H9 (cell line): ENCODE measurements around the gene SFXN2. TPM values are rescaled to one million over a fixed set of nuclear protein-coding genes. Genes with fewer than 3 reads are reported as not detected.
A peak's percentile ranks its signal among the peaks of the same experiment; 100 is the strongest.
"Not testable (repeated sequence)": the region's sequence is repeated elsewhere in the genome, so short reads cannot be mapped to it uniquely, and the experiment has no call there.

ENCODE experiments used
- DNase-seq: peaks from one replicate; pipeline ENCODE4 v3.0.0-alpha.2; 2017
- H2AFZ ChIP-seq: one replicate; pipeline ENCODE4 v1.6.1; 2013; ENCODE audit warnings: mild to moderate bottlenecking, low read length, control low read depth, moderate library complexity
- H2AK5ac ChIP-seq: 2 replicates; pipeline ENCODE4 v1.6.1; 2013; ENCODE audit warnings: low read length, control low read depth, mixed read lengths; ENCODE audit not compliant: insufficient read length
- H2BK120ac ChIP-seq: one replicate; pipeline ENCODE4 v1.6.1; 2013; ENCODE audit warnings: low read depth, mild to moderate bottlenecking, low read length, control low read depth, inconsistent platforms; ENCODE audit not compliant: poor library complexity, severe bottlenecking
- H2BK12ac ChIP-seq: 2 replicates; pipeline ENCODE4 v1.6.1; 2013; ENCODE audit warnings: low read length, control low read depth, mixed read lengths, low read depth; ENCODE audit not compliant: insufficient read length
- H2BK15ac ChIP-seq: 2 replicates; pipeline ENCODE4 v1.6.1; 2013; ENCODE audit warnings: low read depth, low read length, control low read depth
- H2BK20ac ChIP-seq: one replicate; pipeline ENCODE4 v1.6.1; 2013; ENCODE audit warnings: low read depth, mild to moderate bottlenecking, low read length, control low read depth, inconsistent platforms; ENCODE audit not compliant: poor library complexity, severe bottlenecking
- H2BK5ac ChIP-seq: 2 replicates; pipeline ENCODE4 v1.6.1; 2013; ENCODE audit warnings: low read length, control low read depth, mixed read lengths; ENCODE audit not compliant: insufficient read length
- H3K14ac ChIP-seq: 2 replicates; pipeline ENCODE4 v1.6.1; 2013; ENCODE audit warnings: low read length, control low read depth; ENCODE audit not compliant: insufficient read depth
- H3K18ac ChIP-seq: 2 replicates; pipeline ENCODE4 v1.6.1; 2013; ENCODE audit warnings: low read depth, mild to moderate bottlenecking, mixed read lengths, low read length, control low read depth; ENCODE audit not compliant: insufficient read length
- H3K23ac ChIP-seq: 2 replicates; pipeline ENCODE4 v1.6.1; 2013; ENCODE audit warnings: low read length, control low read depth, mixed read lengths, low read depth; ENCODE audit not compliant: insufficient read length
- H3K23me2 ChIP-seq: 2 replicates; pipeline ENCODE4 v1.6.1; 2013; ENCODE audit warnings: low read depth, mild to moderate bottlenecking, mixed read lengths, low read length, control low read depth; ENCODE audit not compliant: insufficient read length, poor library complexity, severe bottlenecking
- H3K27ac ChIP-seq: 2 replicates; pipeline ENCODE4 v1.5.1; 2013; ENCODE audit warnings: low read length, control low read depth, mixed read lengths, low read depth; ENCODE audit not compliant: insufficient read length
- H3K27me3 ChIP-seq: 2 replicates; pipeline ENCODE4 v1.6.1; 2013; ENCODE audit warnings: low read length, control low read depth, inconsistent platforms; ENCODE audit not compliant: insufficient read depth
- H3K4ac ChIP-seq: 2 replicates; pipeline ENCODE4 v1.6.1; 2013; ENCODE audit warnings: low read depth, mild to moderate bottlenecking, control low read depth, inconsistent platforms, low read length, moderate library complexity
- H3K4me1 ChIP-seq: 2 replicates; pipeline ENCODE4 v1.6.1; 2013; ENCODE audit warnings: low read length, control low read depth, inconsistent platforms; ENCODE audit not compliant: insufficient read depth
- H3K4me2 ChIP-seq: 2 replicates; pipeline ENCODE4 v1.6.1; 2013; ENCODE audit warnings: low read length, control low read depth, mixed read lengths; ENCODE audit not compliant: insufficient read length, insufficient read depth
- H3K56ac ChIP-seq: 2 replicates; pipeline ENCODE4 v1.6.1; 2013; ENCODE audit warnings: low read depth, mild to moderate bottlenecking, mixed read lengths, low read length, control low read depth; ENCODE audit not compliant: insufficient read length
- H3K79me1 ChIP-seq: 2 replicates; pipeline ENCODE4 v1.6.1; 2013; ENCODE audit warnings: low read depth, mild to moderate bottlenecking, moderate library complexity, low read length, control low read depth, inconsistent platforms; ENCODE audit not compliant: insufficient read depth, poor library complexity, severe bottlenecking
- H3K79me2 ChIP-seq: 2 replicates; pipeline ENCODE4 v1.6.1; 2013; ENCODE audit warnings: low read length, control low read depth, inconsistent platforms; ENCODE audit not compliant: insufficient read depth
- H3K9ac ChIP-seq: 2 replicates; pipeline ENCODE4 v1.6.1; 2013; ENCODE audit warnings: low read length, control low read depth, mixed read lengths; ENCODE audit not compliant: insufficient read length; ENCODE audit errors: extremely low read depth
- H3K9me3 ChIP-seq: one replicate; pipeline ENCODE4 v1.6.1; 2013; ENCODE audit warnings: low read depth, low read length, inconsistent platforms; ENCODE audit not compliant: control insufficient read depth
- H3T11ph ChIP-seq: one replicate; pipeline ENCODE4 v1.6.1; 2013; ENCODE audit warnings: mild to moderate bottlenecking, low read length, control low read depth, inconsistent platforms
- H4K20me1 ChIP-seq: one replicate; pipeline ENCODE4 v1.6.1; 2013; ENCODE audit not compliant: control insufficient read depth, insufficient read length, insufficient read depth
- H4K5ac ChIP-seq: 2 replicates; pipeline ENCODE4 v1.6.1; 2013; ENCODE audit warnings: low read depth, mild to moderate bottlenecking, mixed read lengths, low read length, control low read depth; ENCODE audit not compliant: insufficient read length
- H4K8ac ChIP-seq: replicated peaks from 2 replicates; pipeline ENCODE4 v1.6.1; 2013; ENCODE audit warnings: low read length, control low read depth, mixed read lengths, low read depth; ENCODE audit not compliant: insufficient read length
- H4K91ac ChIP-seq: 2 replicates; pipeline ENCODE4 v1.6.1; 2013; ENCODE audit warnings: low read depth, mild to moderate bottlenecking, moderate library complexity, mixed read lengths, low read length, control low read depth; ENCODE audit not compliant: insufficient read length
- H3K27ac Mint-ChIP-seq, 3 experiments: 2 replicates in 2 of 3; 3 replicates in 1 of 3; pipeline ENCODE4 v1.8.0; 2020 to 2021; ENCODE audit warnings: mixed read lengths in 3 of 3, mild to moderate bottlenecking in 1 of 3, moderate library complexity in 1 of 3
- H3K27me3 Mint-ChIP-seq: 2 replicates; pipeline ENCODE4 v1.8.0; 2021; ENCODE audit warnings: low read depth, mild to moderate bottlenecking, moderate library complexity, mixed read lengths
- H3K36me3 Mint-ChIP-seq, 3 experiments: 2 replicates in 2 of 3; 3 replicates in 1 of 3; pipeline ENCODE4 v1.8.0; 2020 to 2021; ENCODE audit warnings: low read depth in 3 of 3, mixed read lengths in 3 of 3; ENCODE audit not compliant: insufficient read depth in 1 of 3
- H3K4me1 Mint-ChIP-seq, 2 experiments: 2 replicates each; pipeline ENCODE4 v1.8.0; 2020; ENCODE audit warnings: mixed read lengths in 2 of 2
- H3K4me3 Mint-ChIP-seq, 2 experiments: 2 replicates in 1 of 2; 3 replicates in 1 of 2; pipeline ENCODE4 v1.8.0; 2020 to 2021; ENCODE audit warnings: mild to moderate bottlenecking in 2 of 2, mixed read lengths in 2 of 2, moderate library complexity in 1 of 2
- H3K9me3 Mint-ChIP-seq, 2 experiments: 2 replicates in 1 of 2; 3 replicates in 1 of 2; pipeline ENCODE4 v1.8.0; 2020; ENCODE audit warnings: mild to moderate bottlenecking in 2 of 2, mixed read lengths in 2 of 2, moderate library complexity in 1 of 2
- CTCF ChIP-seq: fragments of 200-600 bp; sonication (generic); conservative IDR thresholded peaks from 3 replicates; pipeline ENCODE4 v1.8.0; 2021; ENCODE audit warnings: antibody characterized with exemption, mild to moderate bottlenecking
- WGBS: extraction: QIAGEN DNeasy Blood & Tissue Kit; methylation state at CpG from one replicate; pipeline ENCODE4 v1.1.7; 2013; ENCODE audit warnings: missing lambda C conversion rate, low lambda C conversion rate, mixed read lengths; ENCODE audit not compliant: insufficient read length; ENCODE audit errors: extremely low coverage; 5-methylcytosine and 5-hydroxymethylcytosine counted together
- total RNA-seq: library from RNA; stranded (reverse); gene quantifications from 2 replicates; pipeline ENCODE4 v1.2.1, GENCODE V29; 2021

The SFXN2 gene
- total RNA-seq, 1 experiment from 2014 or later: 34.7 TPM

- H4K91ac ChIP-seq: no peak overlapping the region
- no peak overlapping the region for H3K4ac ChIP-seq
- H3T11ph ChIP-seq: no peak overlapping the region
- H3K27me3 ChIP-seq: no peaks in the 10 kb centered on the region
- H2BK5ac ChIP-seq: no peak overlapping the region
- Mint-ChIP-seq H3K27me3 (peaks cover 2% of the 10 kb centered on the region), H3K4me3 (no peak overlapping the region), H3K9me3 (peaks cover 0 to 3% of the 10 kb centered on the region in 2 experiments; a peak in 1 of 5 replicates), H3K4me1 (peaks cover 26 to 31% of the 10 kb centered on the region in 2 experiments), H3K27ac (no peak overlapping the region), H3K36me3 (peaks cover 0 to 12% (median 9%) of the 10 kb centered on the region in 3 experiments; a peak in 3 of 7 replicates)
- H3K4me2 ChIP-seq: no peak overlapping the region
- no peak overlapping the region for H3K14ac ChIP-seq
- no peak overlapping the region for H3K27ac ChIP-seq
- peaks cover 4% of the 10 kb centered on the region; the same call in 1 of the 2 replicates for H3K4me1 ChIP-seq
- no peak overlapping the region for H3K18ac ChIP-seq
- no peaks in the 10 kb centered on the region for H3K9me3 ChIP-seq
- no peaks in the 10 kb centered on the region for H4K20me1 ChIP-seq
- no CpG with 5 or more reads among the region's 2 CpGs for WGBS
- no peak overlapping the region for H2BK20ac ChIP-seq
- no peak overlapping the region for H3K9ac ChIP-seq
- H4K8ac ChIP-seq: no peak overlapping the region
- no peak for DNase-seq
- no peak overlapping the region for H4K5ac ChIP-seq
- H2AFZ ChIP-seq: no peak overlapping the region
- H2BK12ac ChIP-seq: no peak overlapping the region
- H2AK5ac ChIP-seq: no peak overlapping the region
- H2BK120ac ChIP-seq: no peak overlapping the region
- H2BK15ac ChIP-seq: no peak overlapping the region
- no peaks in the 10 kb centered on the region for H3K79me1 ChIP-seq
- no peak overlapping the region for H3K23ac ChIP-seq
- no peak for TF ChIP-seq CTCF
- peaks cover 10% of the 10 kb centered on the region for H3K23me2 ChIP-seq
- no peaks in the 10 kb centered on the region; the same call in 1 of the 2 replicates for H3K79me2 ChIP-seq
- H3K56ac ChIP-seq: no peak overlapping the region
These were observed 27.3 kb downstream of the SFXN2 start for GRCh38 chr10:102741726-102742237.

DNA sequence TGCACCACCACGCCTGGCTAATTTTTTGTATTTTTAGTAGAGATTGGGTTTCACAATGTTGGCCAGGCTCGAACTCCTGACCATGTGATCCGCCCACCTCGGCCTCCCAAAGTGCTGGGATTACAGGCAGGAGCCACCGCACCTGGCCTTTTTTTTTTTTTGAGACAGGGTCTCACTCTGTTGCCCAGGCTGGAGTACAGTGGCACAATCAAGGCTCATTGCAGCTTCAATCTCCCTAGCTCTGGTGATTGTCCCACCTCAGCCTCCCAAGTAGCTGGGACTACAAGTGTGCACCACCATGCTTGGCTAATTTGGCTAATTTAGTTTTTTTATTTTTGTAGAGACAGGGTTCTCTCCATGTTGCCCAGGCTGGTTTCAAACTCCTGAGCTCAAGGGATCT lies 27.9 kb downstream of the SFXN2 start:
- H2AK5ac ChIP-seq, H2BK12ac ChIP-seq, H2AFZ ChIP-seq, H3K18ac ChIP-seq, H3K4me1 ChIP-seq, H3K4ac ChIP-seq, H2BK15ac ChIP-seq, H3K27ac ChIP-seq, H3K79me1 ChIP-seq, DNase-seq, H3K14ac ChIP-seq, H3K9ac ChIP-seq, H4K5ac ChIP-seq, H4K8ac ChIP-seq, H3K4me3 Mint-ChIP-seq, H3K23ac ChIP-seq, H3K4me2 ChIP-seq, H4K20me1 ChIP-seq, H2BK20ac ChIP-seq, H3K23me2 ChIP-seq, H3K36me3 Mint-ChIP-seq, H3K27me3 ChIP-seq, H3T11ph ChIP-seq, H3K79me2 ChIP-seq, H2BK120ac ChIP-seq, H3K56ac ChIP-seq, H2BK5ac ChIP-seq, H3K27me3 Mint-ChIP-seq, H3K9me3 ChIP-seq, H4K91ac ChIP-seq, H3K9me3 Mint-ChIP-seq: not testable (repeated sequence)
- peaks cover 26 to 31% of the 10 kb centered on the region in 2 experiments for H3K4me1 Mint-ChIP-seq
- peak overlapping the region in 1 of 3 experiments; percentile 77; a peak in 1 of 7 replicates for H3K27ac Mint-ChIP-seq
- WGBS: no CpG with 5 or more reads among the region's 5 CpGs
